GM18951 (cell line): ENCODE data around the gene FOXQ1.
"Not testable (repeated sequence)": the region's sequence is repeated elsewhere in the genome, so short reads cannot be mapped to it uniquely, and the experiment has no call there.

ENCODE experiments used
- POLR2A ChIP-seq: IDR thresholded peaks from 4 replicates; pipeline ENCODE4 v1.6.1; 2011; ENCODE audit warnings: mild to moderate bottlenecking; ENCODE audit not compliant: insufficient read length, insufficient read depth; ENCODE audit errors: extremely low read depth
- in situ Hi-C: fragments of 300-500 bp; cut with MboI; formaldehyde crosslinking; loops from one replicate; pipeline ENCODE4 v1.12.0; 2022; ENCODE audit warnings: low sequenced_read_pairs, mixed read lengths, inconsistent platforms; ENCODE audit not compliant: unreplicated experiment

Gene FOXQ1

DNA sequence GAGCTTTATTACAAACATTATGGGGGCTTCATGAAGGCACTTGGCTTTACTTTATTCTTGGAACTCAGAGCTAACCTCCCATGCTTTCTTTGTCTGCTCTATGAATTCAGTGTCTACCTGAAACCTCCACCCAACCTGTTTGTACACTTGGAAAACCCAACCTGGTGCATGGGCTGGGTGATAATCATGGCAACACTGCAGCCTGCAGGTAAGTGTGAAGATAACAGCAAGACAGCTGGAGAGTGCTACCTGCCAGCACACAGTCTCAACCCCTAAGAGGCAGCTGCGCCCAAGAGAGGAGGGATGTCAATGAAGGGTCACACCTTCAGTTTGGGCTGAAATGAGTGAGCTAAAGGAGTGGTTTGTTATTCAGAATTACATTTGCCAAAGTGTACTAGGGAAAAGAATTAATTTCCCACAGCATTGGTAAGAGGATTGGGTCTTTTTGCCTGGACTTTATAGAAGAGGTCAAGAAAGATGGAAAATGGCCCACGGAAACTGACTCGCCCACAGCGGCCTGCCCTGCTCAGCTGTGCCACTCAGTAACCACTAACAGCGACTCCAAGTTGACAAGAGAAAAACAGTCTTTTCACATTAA lies 24.4 kb downstream of the FOXQ1 start:
- no peak for TF ChIP-seq POLR2A
- in situ Hi-C loops: no loop called here

DNA sequence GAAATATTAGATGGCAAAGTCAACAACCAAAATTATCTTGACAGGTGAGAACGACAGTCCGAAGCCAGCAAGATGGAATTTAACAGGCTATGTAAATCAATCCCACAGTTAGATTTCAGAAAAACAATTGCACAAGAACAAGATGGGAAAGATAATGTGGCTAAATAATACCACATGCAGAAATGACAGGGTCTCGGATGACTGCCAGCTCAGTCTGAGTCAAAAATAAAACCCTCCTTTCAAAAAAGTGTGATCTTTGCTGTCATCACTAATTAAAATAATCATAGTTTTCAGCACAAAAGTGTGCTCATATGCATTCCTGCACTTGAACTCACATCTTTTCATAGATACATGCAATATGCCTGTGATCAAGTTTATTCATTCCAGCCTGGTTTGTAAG lies 25.9 kb downstream of the FOXQ1 start:
- in situ Hi-C loops: no loop called here
- TF ChIP-seq POLR2A: no peak

DNA sequence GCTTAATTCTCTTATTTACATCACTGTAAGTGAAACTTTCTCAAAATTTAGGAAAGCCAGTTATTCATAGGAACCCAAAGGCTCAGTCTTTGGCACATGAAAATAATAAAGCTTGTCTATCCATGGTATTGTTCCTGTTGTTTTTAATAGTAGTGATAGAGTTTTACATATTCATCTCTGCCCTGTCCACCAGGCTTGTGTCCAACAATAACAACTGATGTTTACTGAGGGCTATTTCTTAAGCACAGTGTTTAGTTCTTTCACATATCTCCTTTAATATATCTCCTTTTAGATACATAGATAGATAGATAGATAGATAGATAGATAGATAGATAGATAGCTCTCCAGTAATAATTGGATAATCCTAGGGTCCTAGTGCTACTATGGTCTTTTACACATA lies 34.2 kb downstream of the FOXQ1 start:
- in situ Hi-C loops: no loop called here
- TF ChIP-seq POLR2A: no peak

DNA sequence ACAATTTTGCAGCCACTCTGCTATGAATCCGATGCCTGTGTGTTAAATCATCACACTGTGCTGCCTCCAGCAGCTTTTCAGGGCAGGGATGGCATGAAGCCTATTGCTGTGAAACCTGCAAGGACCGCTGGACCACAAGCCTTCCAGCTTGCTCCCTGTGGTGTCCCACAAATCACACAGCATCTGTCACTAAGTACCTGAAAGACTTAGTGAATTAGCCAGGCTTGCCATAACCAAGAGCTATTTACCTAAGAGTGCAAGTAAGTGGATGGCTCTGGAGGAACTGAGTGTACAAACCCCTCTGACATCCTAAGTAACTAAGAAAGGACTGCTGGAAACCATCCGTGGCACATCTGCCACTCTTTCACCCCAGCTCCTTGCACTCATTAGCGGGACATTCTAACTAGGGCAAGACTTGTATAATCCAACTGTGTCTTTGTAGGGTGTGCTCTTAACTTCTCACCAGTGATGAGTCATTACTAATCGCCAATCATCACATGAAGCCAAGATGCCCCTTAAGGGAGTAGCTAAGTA lies 34.7 kb downstream of the FOXQ1 start:
- in situ Hi-C loops: no loop called here
- TF ChIP-seq POLR2A: no peak

DNA sequence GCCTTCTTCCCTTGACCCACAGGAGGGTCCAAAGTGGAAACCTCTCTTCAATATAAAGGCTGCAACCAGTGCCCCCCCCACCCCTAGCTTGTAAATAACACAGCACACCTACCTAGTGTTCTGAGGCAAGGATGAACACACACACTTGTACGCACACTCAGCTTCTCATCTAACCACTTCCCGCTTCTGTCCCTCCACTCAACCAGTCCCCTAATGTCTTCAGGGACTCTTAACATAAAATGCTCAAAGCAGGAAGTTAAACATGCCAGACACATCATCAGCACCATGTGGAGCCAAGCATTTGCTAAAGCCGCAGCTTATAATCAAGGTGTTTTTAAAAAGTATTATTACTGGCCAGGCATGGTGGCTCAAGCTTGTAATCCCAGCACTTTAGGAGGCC lies 35.3 kb downstream of the FOXQ1 start:
- no peak for TF ChIP-seq POLR2A
- in situ Hi-C loops: no loop called here

DNA sequence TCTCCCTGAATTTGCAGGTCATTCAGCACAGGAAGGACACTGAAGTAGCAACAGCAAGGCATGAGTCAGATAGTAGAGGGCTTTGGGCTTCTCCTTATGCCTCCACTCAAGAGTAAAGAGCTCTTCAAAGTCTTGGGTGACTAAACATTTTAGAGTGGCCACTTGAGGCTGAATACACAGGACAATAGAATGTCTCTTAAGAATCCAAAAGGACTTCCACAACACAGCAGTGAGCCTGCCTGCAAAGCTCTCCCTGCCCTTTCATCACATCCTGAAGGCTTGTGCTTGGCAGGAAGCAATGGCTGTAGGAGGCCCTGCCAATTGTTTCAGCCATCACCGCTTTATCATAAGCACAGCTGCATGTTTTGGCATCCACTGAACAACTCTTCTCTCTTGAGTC lies 36.8 kb downstream of the FOXQ1 start:
- no peak for TF ChIP-seq POLR2A
- in situ Hi-C loops: no loop called here

DNA sequence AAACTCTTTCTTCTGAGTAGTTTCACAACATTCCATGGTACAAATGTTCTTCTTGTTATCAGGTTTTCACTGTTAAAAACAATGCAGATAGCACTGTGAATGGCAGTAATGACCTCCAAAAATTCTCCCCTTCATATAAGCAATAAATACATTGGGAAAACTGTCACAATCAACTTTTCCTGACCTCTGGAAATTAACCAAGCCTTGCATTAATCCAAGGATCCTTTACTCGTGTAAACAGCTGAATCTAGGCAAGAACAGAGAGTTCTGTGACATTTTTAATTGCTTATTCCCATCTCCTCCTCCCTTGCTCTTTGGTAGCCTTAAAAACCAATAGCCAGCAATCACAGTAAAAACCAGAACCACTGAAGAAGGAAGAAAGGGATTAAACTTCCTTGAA lies 37.8 kb downstream of the FOXQ1 start:
- in situ Hi-C loops: no loop called here
- no peak for TF ChIP-seq POLR2A

DNA sequence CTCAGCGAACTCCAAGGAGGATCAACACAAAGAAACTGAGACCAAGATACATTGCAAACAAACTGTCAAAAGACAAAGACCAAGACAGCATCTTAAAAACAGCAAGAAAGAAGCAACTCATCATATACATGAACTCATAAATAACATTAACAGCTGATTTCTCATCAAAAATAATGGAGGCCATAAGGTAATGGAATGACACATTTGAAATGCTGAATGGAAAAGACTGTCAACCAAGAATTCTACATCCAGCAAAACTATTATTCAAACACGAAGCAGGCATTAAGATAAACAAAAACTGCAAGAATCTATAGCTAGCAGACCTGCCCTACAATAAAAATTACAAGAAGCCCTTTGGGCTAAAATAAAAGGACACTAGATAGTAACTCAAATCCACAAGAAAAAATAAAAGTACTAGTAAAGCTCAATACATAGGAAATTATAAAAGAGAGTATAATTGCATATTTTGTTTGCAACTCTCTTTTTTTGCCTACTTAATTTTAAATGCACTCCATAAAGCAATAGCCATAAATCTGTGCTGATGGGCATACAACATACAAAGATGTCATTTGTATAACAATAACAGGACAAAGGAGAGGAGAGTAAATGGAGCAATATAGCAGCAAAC lies 39.6 kb downstream of the FOXQ1 start:
- in situ Hi-C loops: no loop called here
- TF ChIP-seq POLR2A: no peak

DNA sequence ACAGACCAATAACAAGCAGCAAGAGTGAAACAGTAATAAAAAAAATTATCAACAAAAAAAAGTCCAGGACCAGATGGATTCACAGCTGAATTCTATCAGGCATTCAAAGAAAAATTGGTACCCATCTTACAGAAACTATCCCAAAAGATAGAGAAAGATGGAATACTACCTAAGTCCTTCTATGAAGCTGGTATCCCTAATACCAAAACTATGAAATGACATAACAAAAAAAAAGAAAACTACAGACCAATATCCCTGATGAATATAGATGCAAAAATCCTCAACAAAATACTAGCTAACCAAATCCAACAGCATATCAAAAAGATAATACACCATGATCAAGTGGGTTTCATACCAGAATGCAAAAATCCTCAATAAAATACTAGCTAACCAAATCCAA lies 43.2 kb downstream of the FOXQ1 start:
- in situ Hi-C loops: not testable (repeated sequence)

DNA sequence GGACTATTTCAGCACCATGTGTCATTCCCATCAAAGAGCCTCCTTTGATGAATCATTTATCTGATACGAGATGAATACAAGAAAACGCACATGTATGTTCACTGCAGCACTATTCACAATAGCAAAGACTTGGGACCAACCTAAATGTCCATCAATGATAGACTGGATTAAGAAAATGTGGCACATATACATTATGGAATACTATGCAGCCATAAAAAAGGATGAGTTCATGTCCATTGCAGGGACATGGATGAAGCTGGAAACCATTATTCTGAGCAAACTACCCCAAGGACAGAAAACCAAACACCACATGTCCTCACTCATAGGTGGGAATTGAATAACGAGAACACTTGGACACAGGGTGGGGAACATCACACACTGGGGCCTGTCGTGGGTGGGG lies 49.8 kb downstream of the FOXQ1 start:
- in situ Hi-C loops: not testable (repeated sequence)

DNA sequence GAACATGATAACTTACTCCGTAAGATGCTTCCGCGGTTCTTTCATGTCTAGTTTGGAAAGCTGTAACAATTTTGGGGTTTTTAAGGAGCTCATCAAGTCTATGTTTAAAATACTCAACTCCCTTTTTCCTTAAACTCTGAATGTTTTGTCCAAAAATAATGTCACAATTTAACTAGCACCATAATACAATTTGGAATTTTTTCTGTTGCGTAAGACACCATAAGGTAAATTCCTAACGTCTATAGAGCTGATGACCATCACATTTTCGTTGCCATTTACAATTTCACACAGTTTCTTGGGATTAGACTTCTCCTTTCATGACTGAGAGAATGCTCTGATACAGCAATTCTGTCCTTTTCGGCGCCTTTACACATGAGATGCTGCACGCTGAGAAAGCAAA lies 50.7 kb downstream of the FOXQ1 start:
- in situ Hi-C loops: no loop called here
- no peak for TF ChIP-seq POLR2A

DNA sequence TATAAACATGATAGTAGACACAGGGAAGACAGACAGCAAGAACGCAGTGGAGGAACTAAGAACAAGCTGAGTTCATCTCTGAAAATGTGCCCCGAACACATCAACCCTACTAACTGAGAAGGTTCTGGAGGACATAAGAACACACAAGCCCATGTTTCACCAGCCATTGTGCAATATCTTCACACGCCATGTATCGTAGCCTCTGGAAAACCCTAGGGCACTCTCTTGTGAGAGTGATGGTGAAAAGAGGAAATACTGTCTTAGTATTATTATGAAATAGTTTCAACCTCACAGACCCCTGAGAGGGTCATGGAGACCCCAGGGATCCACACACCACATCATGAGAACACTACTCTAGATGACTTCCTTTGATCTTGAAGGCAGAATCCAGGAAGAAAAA lies 51.4 kb downstream of the FOXQ1 start:
- TF ChIP-seq POLR2A: no peak
- in situ Hi-C loops: no loop called here

DNA sequence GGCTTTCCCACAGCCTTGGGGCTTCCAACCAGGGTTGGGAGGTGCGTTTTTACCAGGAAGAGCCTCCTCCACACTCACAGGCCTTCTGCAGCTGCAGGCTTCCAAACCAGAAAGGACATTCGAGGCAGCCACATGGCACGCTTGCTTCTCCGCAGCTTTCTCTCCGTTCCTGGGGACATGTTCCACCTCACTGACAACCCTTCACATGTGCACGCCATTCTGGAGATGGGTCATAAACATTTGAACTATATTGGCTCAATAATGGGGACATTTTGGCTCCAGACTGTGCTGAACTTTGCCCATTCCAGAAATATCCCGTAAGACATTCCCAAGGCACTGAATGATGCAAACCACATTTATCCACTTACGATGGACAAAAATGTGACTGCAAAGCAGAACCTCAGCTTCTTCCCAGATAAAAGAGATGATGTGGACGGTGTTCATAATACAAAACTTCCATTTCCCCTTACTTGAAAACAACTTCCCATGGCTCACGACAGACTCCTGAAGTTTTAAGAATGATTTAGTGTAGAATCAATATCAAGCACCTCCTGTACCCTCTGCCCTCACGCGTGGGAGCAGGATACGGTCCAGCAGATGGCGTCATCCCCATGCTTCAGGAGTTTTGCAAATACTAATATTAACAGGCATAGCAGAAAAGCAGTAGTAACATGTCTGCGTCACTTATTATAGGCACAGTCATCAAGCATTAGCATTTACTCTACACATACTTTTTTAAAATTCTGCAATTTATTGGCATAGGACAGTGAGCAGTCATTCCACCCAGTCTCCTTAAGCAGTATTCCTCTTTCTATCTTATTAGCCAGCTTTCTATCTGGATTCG lies 52.1 kb downstream of the FOXQ1 start:
- no peak for TF ChIP-seq POLR2A
- in situ Hi-C loops: no loop called here
